ENCODE measurements around the gene C2CD3. TPM values are rescaled to one million over a fixed set of nuclear protein-coding genes. Genes with fewer than 3 reads are reported as not detected.

The C2CD3 gene
- total and polyA plus RNA-seq, 10 of the 15 experiments (the other 5 are each of a cell fraction or from before 2014, with no cell fraction given): 2.3 to 24.0 (median 16.3) TPM

DNA sequence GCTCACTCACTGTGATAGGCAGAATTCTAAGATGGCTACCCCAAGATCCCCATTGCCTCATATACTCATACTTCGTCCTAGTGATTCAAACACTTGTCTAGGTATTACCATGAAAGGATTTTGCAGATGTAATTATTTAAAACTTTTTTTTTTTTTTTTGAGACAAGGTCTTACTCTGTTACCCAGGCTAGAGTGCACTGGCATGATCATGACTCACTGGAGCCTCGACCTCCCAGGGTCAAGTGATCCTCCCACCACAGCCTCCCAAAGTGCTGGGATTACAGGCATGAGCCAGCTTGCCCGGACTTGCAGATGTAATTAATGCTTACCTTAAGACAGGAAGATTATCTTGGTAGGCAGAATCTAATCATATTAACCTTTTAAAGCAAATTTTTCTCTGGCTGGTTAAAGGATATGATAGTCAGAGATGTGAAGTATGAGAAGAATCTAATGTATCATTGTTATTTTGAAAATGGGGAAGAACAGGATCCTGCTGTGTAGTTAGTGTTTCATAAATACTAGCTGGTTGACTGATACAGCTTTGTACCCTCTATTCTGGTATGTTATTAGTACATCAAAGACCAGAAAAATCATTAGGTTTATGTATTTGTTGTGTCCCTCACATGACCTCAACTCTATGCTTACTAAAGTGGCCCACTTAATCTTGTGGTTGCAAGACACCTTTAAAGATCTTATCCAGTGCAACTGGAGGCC lies 35.5 kb downstream of the C2CD3 start:
- H3K79me2 ChIP-seq (ENCODE audit: control insufficient read depth, insufficient read depth, low read length): no peaks in the 10 kb centered on the region
- ChIA-PET SMC1A (ENCODE audit: uncharacterized antibody, unreplicated experiment) (interaction anchor here (0.6 to 1.7 kb wide), 5 partner anchors 9 to 295 kb away, joined by 3 to 5 read pairs (median 4); no protein-coding TSS in a partner anchor), CTCF (interaction anchor here (0.9 to 1.7 kb wide), 2 partner anchors 10 to 120 kb away, joined by 3 read pairs; no protein-coding TSS in a partner anchor), POLR2A (no interaction called here), RAD21 (ENCODE audit: unreplicated experiment) (interaction anchor here (0.5 kb wide), 1 partner anchor 1688 kb away, joined by 3 read pairs; no protein-coding TSS in a partner anchor)
- no peaks in the 10 kb centered on the region for H3K4me1 ChIP-seq (ENCODE audit: control insufficient read depth, insufficient read depth, low read length)
- FAIRE-seq (no peak), DNase-seq (ENCODE audit: low read depth, low spot score) (no peak), ATAC-seq (no peak)
- H2AFZ ChIP-seq (ENCODE audit: control insufficient read depth, low read depth, low read length): no peak overlapping the region
- no peak overlapping the region for H3K27ac ChIP-seq (ENCODE audit: control insufficient read depth, insufficient read depth)
- peaks cover 0 to 10% of the 10 kb centered on the region in 2 experiments; a peak in 2 of 4 replicates for H3K36me3 ChIP-seq (ENCODE audit: control insufficient read depth in 2 of 2, insufficient read depth in 2 of 2, low read length in 1 of 2)
- H3K4me2 ChIP-seq (ENCODE audit: control insufficient read depth, insufficient read depth): no peak overlapping the region
- no peaks in the 10 kb centered on the region for H3K27me3 ChIP-seq (replicated peaks in 1 of 2; ENCODE audit: control insufficient read depth in 2 of 2, insufficient read depth in 2 of 2, low read length in 1 of 2)
- TF ChIP-seq SP1 (IDR thresholded peaks at IDR 0.05; ENCODE audit: low read depth, low read length) (no peak), RUNX3 (IDR thresholded peaks at IDR 0.05; ENCODE audit: low read length) (no peak), SRF (IDR thresholded peaks at IDR 0.05; ENCODE audit: low read depth in 2 of 2, low read length in 2 of 2) (no peak), NFIC (IDR thresholded peaks at IDR 0.05; ENCODE audit: low read depth, low read length) (no peak), FOXK2 (IDR thresholded peaks at IDR 0.05) (no peak), ESRRA (IDR thresholded peaks at IDR 0.05; ENCODE audit: low read length) (no peak), HCFC1 (IDR thresholded peaks at IDR 0.05; ENCODE audit: low read length) (no peak), EP300 (IDR thresholded peaks at IDR 0.05; ENCODE audit: borderline replicate concordance in 1 of 2, control insufficient read depth in 1 of 2, low read depth in 2 of 2, low read length in 2 of 2) (no peak), SMAD5 (IDR thresholded peaks at IDR 0.05; ENCODE audit: low read depth) (no peak), RELA (IDR thresholded peaks at IDR 0.05; ENCODE audit: borderline replicate concordance, partially characterized antibody) (no peak), RFX5 (IDR thresholded peaks at IDR 0.05; ENCODE audit: low read depth, low read length) (no peak)
- TF ChIP-seq, protein P1, sequence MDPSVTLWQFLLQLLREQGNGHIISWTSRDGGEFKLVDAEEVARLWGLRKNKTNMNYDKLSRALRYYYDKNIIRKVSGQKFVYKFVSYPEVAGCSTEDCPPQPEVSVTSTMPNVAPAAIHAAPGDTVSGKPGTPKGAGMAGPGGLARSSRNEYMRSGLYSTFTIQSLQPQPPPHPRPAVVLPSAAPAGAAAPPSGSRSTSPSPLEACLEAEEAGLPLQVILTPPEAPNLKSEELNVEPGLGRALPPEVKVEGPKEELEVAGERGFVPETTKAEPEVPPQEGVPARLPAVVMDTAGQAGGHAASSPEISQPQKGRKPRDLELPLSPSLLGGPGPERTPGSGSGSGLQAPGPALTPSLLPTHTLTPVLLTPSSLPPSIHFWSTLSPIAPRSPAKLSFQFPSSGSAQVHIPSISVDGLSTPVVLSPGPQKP (IDR thresholded peaks at IDR 0.05; ENCODE audit: low read depth, low read length): no peak
- WGBS (ENCODE audit: insufficient coverage, insufficient replicate concordance, low lambda C conversion rate, missing lambda C conversion rate): 96% methylated on average over 3 of the region's 3 CpGs
- H3K9ac ChIP-seq (ENCODE audit: control insufficient read depth, insufficient read depth, low read length): no peak overlapping the region
- no peaks in the 10 kb centered on the region for H3K9me3 ChIP-seq (replicated peaks; ENCODE audit: control insufficient read depth, insufficient read depth, low read length)
- BruUV-seq (replicated peaks): no TSS peak
- intact Hi-C loops (cut with micrococcal nuclease; ENCODE audit: unreplicated experiment) (no loop called here), in situ Hi-C loops (cut with MboI) (no loop called here)
- H3K4me3 ChIP-seq: no peak overlapping the region
- H4K20me1 ChIP-seq (ENCODE audit: control insufficient read depth, insufficient read depth): no peaks in the 10 kb centered on the region
